ENCODE results near the gene HMCN2. TPM values are rescaled to one million over a fixed set of nuclear protein-coding genes. Genes with fewer than 3 reads are reported as not detected.

HMCN2 gene
- total RNA-seq, 2 donors from 2014 or later: 2.9 to 5.5 TPM

GRCh38 chr9:130235558-130236435 is 29.8 kb upstream of the HMCN2 start:
- Histone ChIP-seq H3K4me1 (replicated peaks) (no peaks in the 10 kb centered on the region), H3K27ac (peak overlapping the region; percentile 3 to 26), H3K4me3 (no peak overlapping the region), H3K9me3 (no peaks in the 10 kb centered on the region), H3K27me3 (replicated peaks; ENCODE audit: insufficient read depth) (no peaks in the 10 kb centered on the region), H3K36me3 (no peaks in the 10 kb centered on the region)
- TF ChIP-seq POLR2A (IDR thresholded peaks at IDR 0.05): no peak
- peak; percentile 38 for TF ChIP-seq POLR2AphosphoS5 (IDR thresholded peaks at IDR 0.05)
- TF ChIP-seq, protein P1, sequence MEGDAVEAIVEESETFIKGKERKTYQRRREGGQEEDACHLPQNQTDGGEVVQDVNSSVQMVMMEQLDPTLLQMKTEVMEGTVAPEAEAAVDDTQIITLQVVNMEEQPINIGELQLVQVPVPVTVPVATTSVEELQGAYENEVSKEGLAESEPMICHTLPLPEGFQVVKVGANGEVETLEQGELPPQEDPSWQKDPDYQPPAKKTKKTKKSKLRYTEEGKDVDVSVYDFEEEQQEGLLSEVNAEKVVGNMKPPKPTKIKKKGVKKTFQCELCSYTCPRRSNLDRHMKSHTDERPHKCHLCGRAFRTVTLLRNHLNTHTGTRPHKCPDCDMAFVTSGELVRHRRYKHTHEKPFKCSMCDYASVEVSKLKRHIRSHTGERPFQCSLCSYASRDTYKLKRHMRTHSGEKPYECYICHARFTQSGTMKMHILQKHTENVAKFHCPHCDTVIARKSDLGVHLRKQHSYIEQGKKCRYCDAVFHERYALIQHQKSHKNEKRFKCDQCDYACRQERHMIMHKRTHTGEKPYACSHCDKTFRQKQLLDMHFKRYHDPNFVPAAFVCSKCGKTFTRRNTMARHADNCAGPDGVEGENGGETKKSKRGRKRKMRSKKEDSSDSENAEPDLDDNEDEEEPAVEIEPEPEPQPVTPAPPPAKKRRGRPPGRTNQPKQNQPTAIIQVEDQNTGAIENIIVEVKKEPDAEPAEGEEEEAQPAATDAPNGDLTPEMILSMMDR (IDR thresholded peaks at IDR 0.05): peak; percentile 96 to 100 (median 98)
- intact Hi-C loops (cut with DNase I): loop anchor here (1.0 to 5.0 kb wide), 3 partner anchors 63 to 348 kb away; partner anchors contain the start of gene NCS1
- DNase-seq (ENCODE audit: low spot score): peak; percentile 46
- WGBS: 29% methylated on average over 38 of the region's 45 CpGs

DNA sequence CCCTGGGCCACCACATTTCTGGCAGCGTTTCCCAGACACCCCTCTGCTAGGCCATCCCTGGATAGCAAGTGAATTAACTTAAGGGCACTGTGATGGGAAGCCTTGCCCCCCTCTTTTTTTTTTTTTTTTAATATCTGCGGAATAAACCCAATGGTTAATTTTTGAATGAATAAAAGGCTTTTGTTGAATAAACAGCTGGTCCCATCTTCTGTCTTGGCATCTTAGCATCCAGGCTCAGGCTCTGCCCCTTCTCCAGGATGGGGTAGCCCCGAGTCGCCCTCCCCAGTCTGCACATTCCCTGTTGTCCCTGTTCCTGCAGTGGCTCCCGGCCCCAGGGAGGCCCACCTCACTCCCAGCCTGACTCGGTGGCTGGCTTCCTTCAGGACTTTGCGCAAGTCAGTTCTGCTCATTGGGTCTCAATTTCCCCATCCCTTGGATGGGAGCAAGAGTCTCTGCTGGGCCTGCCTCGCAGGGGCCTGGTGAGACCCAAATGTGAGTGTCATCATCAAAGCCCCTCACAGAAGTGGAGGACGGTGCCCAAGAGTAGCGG is 29.0 kb upstream of the HMCN2 start:
- Histone ChIP-seq H3K27me3 (replicated peaks; ENCODE audit: insufficient read depth) (no peaks in the 10 kb centered on the region), H3K9me3 (no peaks in the 10 kb centered on the region), H3K36me3 (no peaks in the 10 kb centered on the region), H3K27ac (peak overlapping the region; percentile 50 to 58), H3K4me1 (replicated peaks) (no peaks in the 10 kb centered on the region), H3K4me3 (no peak overlapping the region)
- 52% methylated on average over 10 of the region's 10 CpGs for WGBS
- intact Hi-C loops (cut with DNase I): loop anchor here (1.0 to 5.0 kb wide), 3 partner anchors 64 to 349 kb away; partner anchors contain the start of gene NCS1
- no peak for DNase-seq (ENCODE audit: low spot score)
- no peak for TF ChIP-seq POLR2A (IDR thresholded peaks at IDR 0.05)
- TF ChIP-seq POLR2AphosphoS5 (IDR thresholded peaks at IDR 0.05): no peak
- TF ChIP-seq, protein P1 (IDR thresholded peaks at IDR 0.05): no peak

DNA sequence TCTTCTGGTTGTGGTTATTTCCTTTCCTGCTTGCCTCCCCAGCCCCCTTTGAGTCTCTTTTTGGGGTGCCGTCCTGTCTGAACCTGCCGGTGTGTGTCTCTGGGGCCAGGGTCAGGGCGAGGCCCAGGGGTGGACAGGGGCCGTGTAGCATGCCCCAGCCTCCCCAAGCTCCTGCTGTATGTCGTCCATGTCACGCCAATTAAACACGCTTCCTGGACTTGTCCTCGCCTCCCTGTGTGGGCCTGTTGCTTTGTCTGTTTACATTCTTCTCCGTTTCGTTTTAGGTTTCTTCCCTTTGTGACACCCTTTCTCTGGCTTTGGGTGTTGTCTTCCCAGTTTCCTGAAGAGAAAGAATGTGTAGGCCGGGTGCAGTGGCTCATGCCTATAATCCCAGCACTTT is 28.5 kb upstream of the HMCN2 start:
- no peak for DNase-seq (ENCODE audit: low spot score)
- TF ChIP-seq POLR2AphosphoS5 (IDR thresholded peaks at IDR 0.05) (peak; percentile 42), POLR2A (IDR thresholded peaks at IDR 0.05) (no peak)
- TF ChIP-seq, protein P1 (IDR thresholded peaks at IDR 0.05): no peak
- Histone ChIP-seq H3K27ac (peak overlapping the region; percentile 50 to 58), H3K4me3 (no peak overlapping the region), H3K4me1 (replicated peaks) (no peaks in the 10 kb centered on the region), H3K27me3 (replicated peaks; ENCODE audit: insufficient read depth) (no peaks in the 10 kb centered on the region), H3K36me3 (no peaks in the 10 kb centered on the region), H3K9me3 (no peaks in the 10 kb centered on the region)
- WGBS: 29% methylated on average over 11 of the region's 11 CpGs
- intact Hi-C loops (cut with DNase I): loop anchor here (5.0 kb wide), 2 partner anchors 65 to 350 kb away; partner anchors contain the start of gene NCS1

- H3K36me3 ChIP-seq: no peaks in the 10 kb centered on the region
- peak overlapping the region; percentile 50 to 58 for H3K27ac ChIP-seq
- H3K27me3 ChIP-seq (replicated peaks; ENCODE audit: insufficient read depth): no peaks in the 10 kb centered on the region
- H3K4me3 ChIP-seq: no peak overlapping the region
- no peaks in the 10 kb centered on the region for H3K9me3 ChIP-seq
- no peaks in the 10 kb centered on the region for H3K4me1 ChIP-seq (replicated peaks)
- TF ChIP-seq POLR2A (IDR thresholded peaks at IDR 0.05) (no peak), POLR2AphosphoS5 (IDR thresholded peaks at IDR 0.05) (no peak)
- TF ChIP-seq, protein P1 (IDR thresholded peaks at IDR 0.05): no peak
- intact Hi-C loops (cut with DNase I): loop anchor here (2.0 to 5.0 kb wide), 3 partner anchors 66 to 351 kb away; partner anchors contain the start of gene NCS1
- 76% methylated on average over 16 of the region's 17 CpGs for WGBS
- no peak for DNase-seq (ENCODE audit: low spot score)
These were observed 27.6 kb upstream of the HMCN2 start for GRCh38 chr9:130237763-130238524.

Measured in prostate gland (tissue), 2 donors.